Spleen (tissue), 7 donors: ENCODE measurements around the gene NKX2-4.

Source experiments
- POLR2AphosphoS5 ChIP-seq, 3 donors: sonication (generic); formaldehyde crosslinking; IDR thresholded peaks; one replicate each; pipeline ENCODE4 v1.5.1; 2017; ENCODE audit warnings: antibody characterized with exemption in 3 of 3
- TF ChIP-seq, protein P1 (sequence below), 11 experiments: fragments of 200-600 bp in 7 of 11; fragments of 450-650 bp in 4 of 11; sonication (generic) in 4 of 11; IDR thresholded peaks in 8 of 11; conservative IDR thresholded peaks in 3 of 11; 1 replicate in 7 of 11; 2 replicates in 4 of 11; pipeline versions ENCODE4 v1.4.0 to v1.8.0; 2016 to 2021; ENCODE audit warnings: antibody characterized with exemption in 11 of 11, inconsistent platforms in 4 of 11, mild to moderate bottlenecking in 1 of 11
- donor health status: DM: no; HTN: no; CAD: no; lungs with moderate emphysema.
- donor health status: DM: no; HTN: no; CAD: no.
- donor health status: DM: no; HTN: no; CAD: no.

DNA sequence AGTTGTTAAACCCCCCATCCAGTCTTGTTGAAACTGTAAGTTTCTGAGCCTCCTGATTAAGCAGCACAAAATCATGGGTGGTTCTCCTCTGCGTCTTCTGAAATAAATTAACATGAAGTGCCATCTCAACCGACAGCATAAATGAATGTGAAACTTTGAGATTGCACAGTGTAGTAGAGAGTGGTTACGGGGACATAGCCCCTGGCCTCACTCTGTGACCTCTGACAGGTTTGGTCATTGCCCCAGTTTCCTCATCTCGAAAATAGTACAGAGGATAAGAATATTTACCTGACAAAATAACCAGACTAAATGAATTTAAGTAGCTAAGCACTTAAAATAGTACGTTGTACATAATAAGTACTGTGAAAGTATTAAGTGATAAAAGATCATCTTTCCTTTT, 19.1 kb downstream of the NKX2-4 start:
- TF ChIP-seq, protein P1, sequence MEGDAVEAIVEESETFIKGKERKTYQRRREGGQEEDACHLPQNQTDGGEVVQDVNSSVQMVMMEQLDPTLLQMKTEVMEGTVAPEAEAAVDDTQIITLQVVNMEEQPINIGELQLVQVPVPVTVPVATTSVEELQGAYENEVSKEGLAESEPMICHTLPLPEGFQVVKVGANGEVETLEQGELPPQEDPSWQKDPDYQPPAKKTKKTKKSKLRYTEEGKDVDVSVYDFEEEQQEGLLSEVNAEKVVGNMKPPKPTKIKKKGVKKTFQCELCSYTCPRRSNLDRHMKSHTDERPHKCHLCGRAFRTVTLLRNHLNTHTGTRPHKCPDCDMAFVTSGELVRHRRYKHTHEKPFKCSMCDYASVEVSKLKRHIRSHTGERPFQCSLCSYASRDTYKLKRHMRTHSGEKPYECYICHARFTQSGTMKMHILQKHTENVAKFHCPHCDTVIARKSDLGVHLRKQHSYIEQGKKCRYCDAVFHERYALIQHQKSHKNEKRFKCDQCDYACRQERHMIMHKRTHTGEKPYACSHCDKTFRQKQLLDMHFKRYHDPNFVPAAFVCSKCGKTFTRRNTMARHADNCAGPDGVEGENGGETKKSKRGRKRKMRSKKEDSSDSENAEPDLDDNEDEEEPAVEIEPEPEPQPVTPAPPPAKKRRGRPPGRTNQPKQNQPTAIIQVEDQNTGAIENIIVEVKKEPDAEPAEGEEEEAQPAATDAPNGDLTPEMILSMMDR (IDR thresholded peaks at IDR 0.05 in 8 of 11, conservative IDR thresholded peaks at IDR 0.05 in 3 of 11), result no peak
- TF ChIP-seq POLR2AphosphoS5 (IDR thresholded peaks at IDR 0.05), result no peak
